ENCODE data around the gene CD300LD.
"Not testable (repeated sequence)": the region's sequence is repeated elsewhere in the genome, so short reads cannot be mapped to it uniquely, and the experiment has no call there.

The CD300LD gene

DNA sequence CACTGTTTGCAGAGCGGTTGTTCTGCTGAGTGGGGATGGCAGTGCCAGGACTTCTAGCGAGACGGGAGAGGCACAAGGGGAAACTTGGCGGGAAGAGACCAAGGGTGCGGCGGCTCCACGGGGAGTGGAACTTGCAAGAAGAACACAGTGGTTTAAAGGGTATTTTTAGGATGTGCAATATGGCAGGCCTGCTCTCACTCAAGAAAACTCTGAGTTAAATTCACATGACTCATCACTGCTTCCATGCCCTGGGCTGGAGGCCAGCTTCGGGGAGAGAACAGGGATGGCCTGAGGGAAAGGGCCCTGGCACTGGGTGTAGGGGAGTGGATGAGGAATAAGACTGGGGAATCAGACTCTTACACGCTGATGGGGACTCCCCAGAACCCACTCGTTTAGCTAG, 13.3 kb upstream of the CD300LD start:
- no peak for DNase-seq

DNA sequence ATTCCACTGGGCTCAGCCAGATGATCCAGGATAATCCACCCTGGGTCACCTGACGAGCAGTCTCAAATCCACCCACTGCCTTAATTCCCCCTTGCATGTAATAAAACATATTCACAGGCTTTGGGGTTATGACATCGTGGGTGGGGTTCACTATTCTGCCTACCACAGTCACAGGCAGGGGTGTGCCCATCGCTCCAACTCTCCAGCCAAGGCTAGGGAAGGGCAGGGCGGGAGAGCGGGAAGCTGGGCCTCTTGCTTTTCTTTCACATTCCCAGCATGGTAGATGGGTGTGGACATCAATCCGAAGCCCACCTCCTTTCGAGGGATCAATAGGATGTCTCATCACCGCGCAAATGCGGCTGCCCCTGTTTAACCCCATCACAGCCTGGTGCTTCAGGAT, 12.7 kb upstream of the CD300LD start:
- no peak for DNase-seq

DNA sequence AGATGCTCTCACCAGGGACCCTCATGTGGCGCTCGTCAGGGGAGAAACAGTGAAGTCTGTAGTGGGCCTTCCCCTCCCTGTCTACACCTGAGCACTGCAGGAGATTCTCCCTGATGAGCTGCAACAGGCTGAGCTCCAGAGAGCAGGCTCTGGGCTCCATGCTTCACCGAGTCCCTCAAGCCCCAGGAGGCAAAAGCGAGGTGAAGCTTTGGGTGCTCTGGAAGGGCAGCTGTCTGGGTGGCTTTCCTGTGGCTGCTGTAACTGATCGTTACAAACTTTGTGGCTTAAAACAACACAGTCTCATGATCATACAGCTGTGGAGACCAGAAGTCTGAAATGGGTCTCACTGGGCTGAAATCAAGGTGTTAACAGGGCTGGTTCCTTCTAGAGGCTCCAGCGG, 12.1 kb upstream of the CD300LD start:
- no peak for DNase-seq

DNA sequence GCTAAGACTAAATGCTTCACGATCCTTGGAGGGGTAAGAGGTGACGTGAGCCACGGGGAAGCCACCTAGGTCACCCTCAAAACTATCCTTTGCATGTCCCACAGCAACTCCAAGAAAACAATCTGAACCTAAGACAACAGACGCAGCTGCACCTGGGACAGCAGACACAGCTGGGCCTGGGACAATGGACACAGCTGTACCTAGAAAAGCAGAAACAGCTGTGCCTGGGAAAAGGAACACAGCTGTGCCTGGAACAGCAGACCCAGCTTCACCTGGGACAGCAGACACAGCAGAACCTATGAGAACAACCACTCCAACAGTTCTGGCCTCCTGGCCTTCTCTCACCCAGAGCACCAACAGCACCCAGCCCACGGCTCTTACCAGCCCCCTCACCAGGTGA, 11.7 kb upstream of the CD300LD start:
- no peak for DNase-seq

GRCh38 chr17:74603037-74603635, 11.1 kb upstream of the CD300LD start:
- DNase-seq = no peak

- DNase-seq = no peak
Observed at GRCh38 chr17:74601944-74602572, 10.0 kb upstream of the CD300LD start.

- no peak for DNase-seq
Observed at GRCh38 chr17:74599448-74599939, 7.4 kb upstream of the CD300LD start.

DNA sequence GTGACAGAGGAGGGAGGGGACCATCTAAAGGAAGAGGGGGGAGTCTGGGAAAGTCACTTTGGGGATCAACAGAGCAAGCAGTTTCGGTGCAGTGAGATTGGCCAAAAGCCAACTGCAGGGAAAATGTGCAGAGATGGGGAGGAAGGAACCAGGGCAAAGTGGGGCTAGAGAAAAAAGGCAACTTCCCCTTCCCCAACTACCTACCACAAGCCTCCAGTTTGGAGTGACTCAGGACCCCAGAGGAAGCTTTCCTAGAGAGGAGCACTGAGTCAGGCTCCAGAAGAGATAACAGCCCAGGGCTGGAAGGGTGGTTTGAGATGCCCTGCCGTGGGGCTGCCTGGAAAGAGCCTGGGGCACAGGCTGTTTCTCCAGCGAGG, 6.9 kb upstream of the CD300LD start:
- no peak for DNase-seq

- no peak for DNase-seq
Observed at GRCh38 chr17:74598346-74599022, 6.4 kb upstream of the CD300LD start.

DNA sequence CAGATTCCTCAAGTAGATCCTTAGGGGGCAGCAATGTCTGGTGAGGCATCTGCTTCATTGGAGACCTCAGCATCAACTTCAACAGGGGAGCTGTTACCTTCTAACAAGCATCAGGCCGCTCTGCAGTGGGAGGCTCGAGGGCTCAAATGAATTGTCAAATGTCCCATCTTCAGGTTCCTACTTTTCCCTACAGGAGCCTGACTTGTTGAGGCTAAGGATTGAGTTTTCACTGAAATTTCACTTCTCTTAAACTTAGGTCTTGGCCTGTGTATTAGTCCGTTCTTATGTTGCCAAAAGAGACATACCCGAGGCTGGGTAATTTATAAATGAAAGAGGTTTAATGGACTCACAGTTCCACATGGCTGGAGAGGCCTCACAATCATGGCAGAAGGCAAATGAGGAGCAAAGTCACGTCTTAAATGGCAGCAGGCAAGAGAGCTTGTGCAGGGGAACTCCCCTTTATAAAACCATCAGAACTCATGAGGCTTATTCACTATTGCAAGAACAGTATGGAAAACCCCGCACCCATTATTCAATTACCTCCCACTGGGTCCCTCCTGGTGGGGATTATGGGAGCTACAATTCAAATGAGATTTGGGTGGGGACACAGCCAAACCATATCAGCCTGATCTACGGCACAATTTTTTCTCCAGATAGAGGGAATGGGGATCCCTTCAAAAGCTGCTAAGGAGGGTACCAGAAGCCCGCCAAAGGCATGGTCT, 5.1 kb upstream of the CD300LD start:
- DNase-seq = no peak

DNA sequence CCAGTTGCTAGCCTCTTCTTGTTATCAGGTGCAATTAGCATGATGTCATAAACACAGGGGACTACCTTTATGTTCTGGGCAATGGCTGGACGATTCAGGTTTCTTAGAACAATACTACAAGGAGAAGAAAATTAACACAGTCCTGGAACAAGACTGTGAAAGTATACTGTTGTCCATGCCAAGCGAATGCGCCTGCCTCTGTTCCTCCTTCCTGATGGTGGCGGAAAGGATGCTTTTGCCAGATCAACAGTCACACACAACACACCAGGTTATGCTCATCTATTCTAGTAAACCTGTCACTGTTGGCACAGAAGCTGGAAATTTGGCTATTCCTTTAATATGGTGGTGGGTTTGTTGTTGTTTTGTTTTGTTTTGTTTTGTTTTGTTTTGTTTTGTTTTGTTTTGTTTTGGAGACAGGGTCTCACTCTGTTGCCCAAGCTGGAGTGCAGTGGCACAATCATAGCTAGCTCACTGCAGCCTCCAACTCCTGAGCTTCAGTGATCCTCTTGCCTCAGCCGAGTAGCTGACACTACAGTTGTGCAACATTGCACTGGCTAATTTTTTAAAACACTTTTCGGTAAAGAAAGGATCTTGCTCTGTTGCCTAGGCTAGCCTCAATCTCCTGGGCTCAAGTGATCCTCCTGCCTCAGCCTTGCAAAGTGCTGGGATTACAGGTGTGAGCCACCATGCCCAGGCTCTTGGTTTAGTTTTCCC, 3.1 kb upstream of the CD300LD start:
- no peak for DNase-seq

DNA sequence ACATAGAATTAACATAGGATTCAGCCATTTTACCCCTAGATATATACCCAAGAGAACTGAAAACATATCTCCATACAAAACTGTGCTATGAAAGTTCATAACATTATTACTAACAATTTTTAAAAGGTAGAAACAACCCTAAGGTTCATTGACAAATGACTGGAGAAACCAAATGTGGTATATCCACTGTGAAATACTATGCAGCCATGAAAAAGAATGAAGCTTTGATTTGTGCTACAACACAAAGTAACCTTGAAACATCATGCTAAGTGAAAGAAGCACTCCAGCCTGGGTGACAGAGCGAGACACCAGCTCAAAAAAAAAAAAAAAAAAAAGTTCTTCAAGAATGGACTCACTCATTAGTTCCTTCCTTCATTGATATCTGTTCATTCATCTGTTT, 580 bp downstream of the CD300LD start:
- DNase-seq = no peak

GRCh38 chr17:74585711-74586110, 6.4 kb downstream of the CD300LD start:
- DNase-seq = no peak

GRCh38 chr17:74584292-74585060, 7.6 kb downstream of the CD300LD start:
- DNase-seq = no peak

GRCh38 chr17:74582633-74583032, 9.4 kb downstream of the CD300LD start:
- no peak for DNase-seq

DNA sequence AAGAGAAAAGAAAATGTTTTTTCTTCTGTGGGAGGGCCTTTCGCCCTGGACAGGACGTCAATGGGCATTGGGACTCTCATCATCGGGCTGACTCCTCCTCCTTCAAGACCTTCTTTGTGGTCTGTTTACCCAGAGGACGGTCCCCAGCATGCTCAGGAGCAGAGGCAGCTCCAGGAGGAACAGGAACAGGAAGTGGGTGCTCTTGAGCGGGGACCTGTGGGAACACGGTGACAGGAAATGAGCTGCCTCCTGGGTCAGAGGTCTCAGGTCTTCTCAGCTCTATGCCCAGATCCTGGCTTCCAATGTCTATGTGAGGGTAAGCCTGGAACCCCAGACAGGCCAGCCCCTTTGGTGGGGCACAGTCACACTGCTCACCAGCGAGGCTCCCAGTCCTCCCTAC, 12.2 kb downstream of the CD300LD start:
- DNase-seq = no peak

DNA sequence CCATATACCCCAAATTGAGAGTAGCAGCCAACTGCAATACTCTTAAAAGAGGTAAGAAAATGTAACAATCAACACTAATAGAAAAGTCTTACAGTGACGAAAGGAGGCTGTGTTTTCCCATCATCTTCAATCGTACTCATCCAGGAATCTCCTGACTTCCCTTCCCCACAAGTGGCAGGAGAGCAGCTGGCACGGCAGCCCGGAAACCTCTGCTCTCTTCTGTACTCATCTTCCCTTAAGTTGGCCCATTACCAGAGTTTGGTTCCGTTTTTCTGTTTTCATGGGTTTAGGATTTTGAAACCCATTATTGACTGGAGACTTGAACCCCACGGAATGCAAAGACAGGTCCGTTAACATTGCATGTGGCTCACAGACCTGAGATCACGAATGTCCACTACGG, 13.1 kb downstream of the CD300LD start:
- DNase-seq = no peak

- DNase-seq = no peak
Observed at GRCh38 chr17:74574489-74575142, 17.5 kb downstream of the CD300LD start.

DNA sequence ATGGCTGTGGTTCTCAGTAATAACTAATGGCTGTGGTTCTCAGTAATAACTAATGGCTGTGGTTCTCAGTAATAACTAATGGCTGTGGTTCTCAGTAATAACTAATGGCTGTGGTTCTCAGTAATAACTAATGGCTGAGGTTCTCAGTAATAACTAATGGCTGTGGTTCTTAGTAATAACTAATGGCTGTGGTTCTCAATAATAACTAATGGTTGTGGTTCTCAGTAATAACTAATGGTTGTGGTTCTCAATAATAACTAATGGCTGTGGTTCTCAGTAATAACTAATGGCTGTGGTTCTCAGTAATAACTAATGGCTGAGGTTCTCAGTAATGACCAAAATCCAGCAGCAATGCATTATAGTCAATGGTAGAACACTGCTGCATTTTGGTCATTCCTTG, 18.4 kb downstream of the CD300LD start:
- DNase-seq = not testable (repeated sequence)

DNA sequence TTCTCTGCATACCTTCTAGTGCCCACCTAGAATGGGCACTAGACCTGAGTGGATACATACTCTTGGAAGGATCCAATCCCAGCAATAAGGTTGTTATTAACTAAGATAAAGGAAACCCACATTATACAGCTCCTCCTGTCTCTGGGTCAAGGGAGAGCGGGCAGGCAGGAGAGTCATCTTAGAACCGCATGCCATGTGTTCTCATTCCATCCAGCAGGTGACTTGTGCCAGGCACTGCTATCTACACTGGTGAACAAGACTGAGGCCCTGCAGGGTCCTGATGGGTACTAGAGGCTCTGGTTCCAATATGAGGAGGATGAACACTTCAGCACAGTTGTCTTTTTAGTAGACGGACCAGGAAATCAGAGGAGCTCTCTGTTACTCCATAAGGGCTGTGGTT, 18.9 kb downstream of the CD300LD start:
- DNase-seq = no peak

- no peak for DNase-seq
Observed at GRCh38 chr17:74571621-74572270, 20.3 kb downstream of the CD300LD start.
